HEK293 (cell line): ENCODE measurements around the gene ST3GAL2.
A peak's percentile ranks its signal among the peaks of the same experiment; 100 is the strongest.
"Not testable (repeated sequence)": the region's sequence is repeated elsewhere in the genome, so short reads cannot be mapped to it uniquely, and the experiment has no call there.

Experiments
- CTCF ChIA-PET: fragments of 350-600 bp; formaldehyde crosslinking; extraction: SDS; loops from one replicate; lab custom pipeline; 2021; ENCODE audit warnings: antibody characterized with exemption; lab: Yijun Ruan, JAX
- POLR2A ChIA-PET: fragments of 300-600 bp; formaldehyde crosslinking; extraction: SDS; loops from one replicate; lab custom pipeline; 2020; ENCODE audit warnings: antibody characterized with exemption, inconsistent platforms; lab: Yijun Ruan, JAX
- H3K27ac ChIP-seq: fragments of 200-500 bp; sonication (Bioruptor generic); 2 replicates; pipeline ENCODE4 v1.5.1; 2014; ENCODE audit warnings: low read depth, low read length, control low read depth, inconsistent platforms; ENCODE audit errors: extremely low read depth
- H3K36me3 ChIP-seq, 2 experiments: fragments of 200-500 bp in 1 of 2; sonication (Bioruptor generic) in 1 of 2; 1 replicate in 1 of 2; 2 replicates in 1 of 2; pipeline ENCODE4 v1.5.1; 2014 to 2017; ENCODE audit warnings: inconsistent platforms in 2 of 2, low read length in 2 of 2; ENCODE audit not compliant: control insufficient read depth in 2 of 2, insufficient read depth in 1 of 2
- H3K4me1 ChIP-seq: fragments of 200-500 bp; sonication (Bioruptor generic); 2 replicates; pipeline ENCODE4 v1.5.1; 2014; ENCODE audit warnings: mild to moderate bottlenecking, low read length, inconsistent platforms; ENCODE audit not compliant: control insufficient read depth, insufficient read depth
- H3K4me3 ChIP-seq: 2 replicates; pipeline ENCODE4 v1.5.1; 2011; ENCODE audit warnings: low read depth, mild to moderate bottlenecking, control low read depth, low read length, moderate library complexity
- H3K9me3 ChIP-seq: fragments of 200-500 bp; sonication (Bioruptor generic); 2 replicates; pipeline ENCODE4 v1.5.1; 2014; ENCODE audit warnings: low read depth, low read length, inconsistent platforms; ENCODE audit not compliant: control insufficient read depth, insufficient read depth
- KLF1 ChIP-seq: fragments of 450-650 bp; formaldehyde crosslinking; IDR thresholded peaks from 2 replicates; pipeline ENCODE4 v1.5.1; 2016; ENCODE audit warnings: missing biosample characterization, missing genetic modification characterization
- PRDM1 ChIP-seq: fragments of 450-650 bp; formaldehyde crosslinking; IDR thresholded peaks from 2 replicates; pipeline ENCODE4; 2016; ENCODE audit warnings: missing biosample characterization, missing genetic modification characterization
- PRDM10 ChIP-seq: fragments of 450-650 bp; formaldehyde crosslinking; IDR thresholded peaks from 2 replicates; pipeline ENCODE4 v1.5.1; 2016; ENCODE audit warnings: missing biosample characterization, missing genetic modification characterization
- SETDB1 ChIP-seq: IDR thresholded peaks from one replicate; pipeline ENCODE4 v1.6.1; 2017; ENCODE audit warnings: mild to moderate bottlenecking, low read length, moderate library complexity, mixed read lengths; ENCODE audit not compliant: insufficient read length
- YY2 ChIP-seq: fragments of 450-650 bp; formaldehyde crosslinking; IDR thresholded peaks from 2 replicates; pipeline ENCODE4 v1.5.1; 2016; ENCODE audit warnings: missing biosample characterization, missing genetic modification characterization
- ZNF114 ChIP-seq: fragments of 450-650 bp; formaldehyde crosslinking; IDR thresholded peaks from 2 replicates; pipeline ENCODE4 v1.5.0; 2017; ENCODE audit warnings: missing biosample characterization, missing genetic modification characterization
- ZNF133 ChIP-seq: fragments of 450-650 bp; formaldehyde crosslinking; IDR thresholded peaks from 2 replicates; pipeline ENCODE4 v1.5.1; 2016; ENCODE audit warnings: missing biosample characterization, missing genetic modification characterization
- ZNF138 ChIP-seq: fragments of 450-650 bp; formaldehyde crosslinking; IDR thresholded peaks from 2 replicates; pipeline ENCODE4 v1.5.1; 2016; ENCODE audit warnings: missing biosample characterization, missing genetic modification characterization, borderline replicate concordance
- ZNF248 ChIP-seq: fragments of 450-650 bp; formaldehyde crosslinking; IDR thresholded peaks from 2 replicates; pipeline ENCODE4 v1.5.1; 2017; ENCODE audit warnings: missing biosample characterization, missing genetic modification characterization
- ZNF292 ChIP-seq: fragments of 450-650 bp; formaldehyde crosslinking; IDR thresholded peaks from 2 replicates; pipeline ENCODE4 v1.5.1; 2016; ENCODE audit warnings: low read depth, missing biosample characterization, missing genetic modification characterization, borderline replicate concordance
- ZNF416 ChIP-seq: fragments of 450-650 bp; formaldehyde crosslinking; IDR thresholded peaks from 2 replicates; pipeline ENCODE4 v1.5.1; 2016; ENCODE audit warnings: missing biosample characterization, missing genetic modification characterization
- ZNF426 ChIP-seq: fragments of 450-650 bp; formaldehyde crosslinking; IDR thresholded peaks from 2 replicates; pipeline ENCODE4 v1.5.1; 2017; ENCODE audit warnings: missing biosample characterization, missing genetic modification characterization, mild to moderate bottlenecking, inconsistent platforms, moderate library complexity
- ZNF510 ChIP-seq: fragments of 450-650 bp; formaldehyde crosslinking; IDR thresholded peaks from 2 replicates; pipeline ENCODE4 v1.5.1; 2018; ENCODE audit warnings: mild to moderate bottlenecking, missing genetic modification characterization, missing biosample characterization; ENCODE audit not compliant: insufficient replicate concordance
- ZNF645 ChIP-seq: fragments of 450-650 bp; formaldehyde crosslinking; IDR thresholded peaks from 2 replicates; pipeline ENCODE4; 2016; ENCODE audit warnings: missing biosample characterization, missing genetic modification characterization
- ZNF670 ChIP-seq: fragments of 450-650 bp; formaldehyde crosslinking; IDR thresholded peaks from 2 replicates; pipeline ENCODE4 v1.5.1; 2016; ENCODE audit warnings: missing biosample characterization, missing genetic modification characterization, low read depth
- ZNF785 ChIP-seq: fragments of 450-650 bp; formaldehyde crosslinking; IDR thresholded peaks from 2 replicates; pipeline ENCODE4 v1.5.1; 2016; ENCODE audit warnings: missing biosample characterization, missing genetic modification characterization
- ZXDB ChIP-seq: fragments of 450-650 bp; formaldehyde crosslinking; IDR thresholded peaks from 2 replicates; pipeline ENCODE4 v1.5.1; 2016; ENCODE audit warnings: missing biosample characterization, missing genetic modification characterization

Gene ST3GAL2

GRCh38 chr16:70388006-70388680 lies 50.8 kb downstream of the ST3GAL2 start (continued):
- TF ChIP-seq ZNF670 (tag by site-specific recombination), result no peak
- no peak for TF ChIP-seq ZNF138 (tag by site-specific recombination)
- no peak for TF ChIP-seq ZNF426
- TF ChIP-seq ZXDB (tag by site-specific recombination), result no peak

GRCh38 chr16:70386289-70386986 lies 52.5 kb downstream of the ST3GAL2 start:
- POLR2A ChIA-PET, H3K4me3 ChIP-seq, H3K27ac ChIP-seq, H3K4me1 ChIP-seq, H3K9me3 ChIP-seq: not testable (repeated sequence)
- H3K36me3 ChIP-seq, result peaks cover 3 to 33% of the 10 kb centered on the region in 2 experiments; a peak in 2 of 3 replicates
- TF ChIP-seq KLF1, result peak; percentile 73
- CTCF ChIA-PET, result interaction anchor here (0.7 kb wide), 1 partner anchor 8 kb away, joined by 4 read pairs; no protein-coding TSS in a partner anchor

GRCh38 chr16:70383421-70383960 lies 55.4 kb downstream of the ST3GAL2 start:
- Histone ChIP-seq H3K36me3 (peaks cover 8 to 28% of the 10 kb centered on the region in 2 experiments; a peak in 2 of 3 replicates), H3K4me1 (peaks cover 3% of the 10 kb centered on the region; the same call in 1 of the 2 replicates), H3K9me3 (no peaks in the 10 kb centered on the region), H3K4me3 (no peak overlapping the region), H3K27ac (no peak overlapping the region)
- no peak for TF ChIP-seq ZNF426
- TF ChIP-seq PRDM1, result peak; percentile 100
- TF ChIP-seq SETDB1, result no peak
- peak; percentile 73 for TF ChIP-seq PRDM10 (tag by site-specific recombination)
- no peak for TF ChIP-seq ZNF248
- TF ChIP-seq YY2, result no peak
- TF ChIP-seq ZNF133, result no peak
- no peak for TF ChIP-seq ZNF292 (tag by site-specific recombination)
- TF ChIP-seq ZNF785, result no peak
- TF ChIP-seq ZNF114 (tag by site-specific recombination), result no peak
- no peak for TF ChIP-seq ZNF645
- TF ChIP-seq ZNF416, result no peak
- TF ChIP-seq ZNF510 (tag by site-specific recombination), result no peak
- CTCF ChIA-PET, result no interaction called here
- POLR2A ChIA-PET, result no interaction called here
